Measurements from ENCODE around the gene SPDYE6.
"Not testable (repeated sequence)": the region's sequence is repeated elsewhere in the genome, so short reads cannot be mapped to it uniquely, and the experiment has no call there.

SPDYE6 gene

GRCh38 chr7:102387064-102387463 is 30.8 kb upstream of the SPDYE6 start:
- no peaks in the 10 kb centered on the region for H3K9me3 Mint-ChIP-seq
- no peak overlapping the region for H3K4me3 Mint-ChIP-seq
- peaks cover 4% of the 10 kb centered on the region for H3K4me1 Mint-ChIP-seq
- no peaks in the 10 kb centered on the region for H3K27me3 Mint-ChIP-seq
- DNase-seq (ENCODE audit: low spot score in 2 of 2): no peak
- peaks cover 8% of the 10 kb centered on the region for H3K36me3 Mint-ChIP-seq
- ATAC-seq (ENCODE audit: low read depth): no peak
- H3K27ac Mint-ChIP-seq: no peak overlapping the region

GRCh38 chr7:102381696-102382425 is 25.6 kb upstream of the SPDYE6 start:
- not testable (repeated sequence) for ATAC-seq (ENCODE audit: low read depth); H3K27ac Mint-ChIP-seq

GRCh38 chr7:102380837-102381236 is 24.6 kb upstream of the SPDYE6 start:
- H3K4me1 Mint-ChIP-seq; H3K27ac Mint-ChIP-seq; ATAC-seq (ENCODE audit: low read depth); H3K27me3 Mint-ChIP-seq; DNase-seq (ENCODE audit: low spot score in 2 of 2); H3K4me3 Mint-ChIP-seq; H3K9me3 Mint-ChIP-seq: not testable (repeated sequence)
- H3K36me3 Mint-ChIP-seq: peaks cover 24% of the 10 kb centered on the region

More at GRCh38 chr7:102381696-102382425, 25.6 kb upstream of the SPDYE6 start:
- H3K9me3 Mint-ChIP-seq; H3K4me3 Mint-ChIP-seq; H3K27me3 Mint-ChIP-seq; DNase-seq (ENCODE audit: low spot score in 2 of 2); H3K4me1 Mint-ChIP-seq: not testable (repeated sequence)
- peaks cover 24% of the 10 kb centered on the region for H3K36me3 Mint-ChIP-seq

GRCh38 chr7:102376964-102377466 is 20.8 kb upstream of the SPDYE6 start:
- Mint-ChIP-seq H3K27me3 (no peaks in the 10 kb centered on the region), H3K4me1 (peaks cover 13% of the 10 kb centered on the region), H3K36me3 (peaks cover 25% of the 10 kb centered on the region), H3K27ac (peak overlapping the region; percentile 12), H3K4me3 (no peak overlapping the region), H3K9me3 (no peaks in the 10 kb centered on the region)
- DNase-seq (ENCODE audit: low spot score in 2 of 2) (no peak), ATAC-seq (ENCODE audit: low read depth) (no peak)

- Mint-ChIP-seq H3K4me1 (peaks cover 18% of the 10 kb centered on the region), H3K36me3 (peaks cover 22% of the 10 kb centered on the region)
- DNase-seq (ENCODE audit: low spot score in 2 of 2); H3K9me3 Mint-ChIP-seq; H3K27me3 Mint-ChIP-seq; H3K27ac Mint-ChIP-seq; ATAC-seq (ENCODE audit: low read depth); H3K4me3 Mint-ChIP-seq: not testable (repeated sequence)
Observed at GRCh38 chr7:102372796-102373195, 16.6 kb upstream of the SPDYE6 start.

DNA sequence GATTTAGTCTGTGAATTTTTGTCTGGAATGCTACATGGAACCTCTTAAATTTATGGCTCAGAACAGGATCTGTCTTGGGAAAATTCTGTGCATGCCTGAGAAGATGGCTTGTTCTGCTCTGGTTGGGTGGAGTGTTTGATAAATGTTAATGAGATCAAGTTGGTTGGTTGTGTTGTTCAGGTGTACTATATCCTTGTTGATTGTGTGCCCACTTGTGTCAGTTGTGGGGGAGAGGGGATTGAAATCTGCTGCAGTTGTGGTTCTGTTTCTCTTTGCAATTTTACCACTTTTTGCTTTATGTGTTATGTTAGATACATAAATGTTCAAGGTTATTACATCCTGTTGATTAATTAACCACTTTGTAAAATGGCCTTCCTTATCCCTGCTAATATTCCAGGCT is 13.8 kb upstream of the SPDYE6 start:
- not testable (repeated sequence) for DNase-seq (ENCODE audit: low spot score in 2 of 2); H3K9me3 Mint-ChIP-seq; H3K27me3 Mint-ChIP-seq; H3K27ac Mint-ChIP-seq; H3K4me3 Mint-ChIP-seq; ATAC-seq (ENCODE audit: low read depth)
- Mint-ChIP-seq H3K4me1 (peaks cover 13% of the 10 kb centered on the region), H3K36me3 (peaks cover 16% of the 10 kb centered on the region)

- ATAC-seq (ENCODE audit: low read depth); H3K4me3 Mint-ChIP-seq; H3K27ac Mint-ChIP-seq; H3K27me3 Mint-ChIP-seq; H3K4me1 Mint-ChIP-seq; DNase-seq (ENCODE audit: low spot score in 2 of 2); H3K9me3 Mint-ChIP-seq; H3K36me3 Mint-ChIP-seq: not testable (repeated sequence)
Observed at GRCh38 chr7:102365390-102365789, 9.1 kb upstream of the SPDYE6 start.

DNA sequence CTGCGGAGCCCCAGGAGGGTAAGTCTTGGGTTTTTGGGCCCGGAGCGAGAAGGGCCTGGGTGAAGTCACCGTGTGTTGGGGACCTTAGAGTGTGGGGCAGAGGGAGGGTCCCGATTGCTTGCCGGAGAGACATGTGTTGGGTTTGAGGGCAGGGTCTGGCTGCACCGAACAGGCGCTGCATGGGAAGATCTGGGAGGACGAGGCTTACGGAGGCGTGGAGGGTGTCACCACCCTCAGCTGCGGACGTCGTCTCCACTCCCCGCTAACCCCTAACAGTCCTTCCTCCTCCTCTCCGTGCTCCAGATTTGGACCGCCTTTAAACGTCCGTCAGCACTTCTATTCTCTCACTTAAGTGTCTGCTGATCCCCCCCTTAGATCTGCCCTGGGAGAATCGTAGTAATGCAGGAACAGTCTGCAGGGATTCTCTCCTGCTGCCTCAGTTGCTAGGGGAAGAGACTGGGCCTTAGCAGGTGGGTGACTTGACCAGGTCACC is 8.2 kb upstream of the SPDYE6 start:
- not testable (repeated sequence) for H3K36me3 Mint-ChIP-seq; H3K4me1 Mint-ChIP-seq; H3K9me3 Mint-ChIP-seq; DNase-seq (ENCODE audit: low spot score in 2 of 2); H3K27me3 Mint-ChIP-seq; ATAC-seq (ENCODE audit: low read depth)
- Mint-ChIP-seq H3K4me3 (peak overlapping the region; percentile 91), H3K27ac (peak overlapping the region; percentile 86)

DNA sequence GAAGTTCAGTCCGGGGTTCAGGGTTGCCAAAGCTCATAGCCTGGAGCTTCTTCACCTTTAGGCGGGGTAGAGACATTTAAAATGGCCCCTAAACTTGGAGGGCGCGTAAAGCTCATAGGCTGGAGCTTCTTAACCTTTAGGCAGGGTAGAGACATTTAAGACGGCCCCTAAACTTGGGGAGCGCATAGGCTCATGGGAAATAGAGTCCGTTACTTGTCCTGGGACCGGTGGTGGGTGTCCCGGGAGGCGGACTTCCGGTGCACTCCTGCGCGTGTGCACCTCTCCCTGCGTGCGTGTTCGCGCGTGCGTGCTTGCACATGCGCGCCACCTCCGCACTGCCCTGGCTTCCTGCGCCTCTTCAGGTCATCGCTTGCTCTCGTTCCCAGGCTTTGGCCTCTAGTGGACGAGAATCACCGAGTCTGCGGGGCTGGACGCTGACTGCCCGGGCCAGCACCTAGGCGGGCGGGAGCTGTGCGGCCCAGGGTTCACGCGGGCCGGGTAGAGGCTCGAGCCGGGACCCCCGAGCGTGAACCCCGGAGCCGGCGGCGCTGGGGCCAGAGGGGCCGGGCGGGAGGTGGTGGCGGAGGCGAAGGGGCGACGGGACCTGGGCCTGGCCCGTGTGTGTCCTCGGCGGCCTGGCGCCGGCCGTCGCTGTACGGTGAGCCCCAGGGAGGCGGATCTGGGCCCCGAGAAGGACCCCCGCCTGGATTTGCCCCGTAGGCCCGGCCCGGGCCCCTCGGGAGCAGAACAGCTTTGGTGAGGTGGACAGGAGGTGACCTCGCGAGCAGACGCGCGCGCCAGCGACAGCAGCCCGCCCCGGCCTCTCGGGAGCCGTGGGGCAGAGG is 7.5 kb upstream of the SPDYE6 start:
- H3K9me3 Mint-ChIP-seq, H3K4me1 Mint-ChIP-seq, H3K27me3 Mint-ChIP-seq, H3K36me3 Mint-ChIP-seq: not testable (repeated sequence)
- DNase-seq (ENCODE audit: low spot score in 2 of 2) (peak; percentile 73 to 87), ATAC-seq (ENCODE audit: low read depth) (peak; percentile 97)
- Mint-ChIP-seq H3K27ac (peak overlapping the region; percentile 86), H3K4me3 (peak overlapping the region; percentile 91)

GRCh38 chr7:102346983-102347382 is 9.3 kb downstream of the SPDYE6 start:
- not testable (repeated sequence) for H3K36me3 Mint-ChIP-seq; H3K4me1 Mint-ChIP-seq; ATAC-seq (ENCODE audit: low read depth); H3K4me3 Mint-ChIP-seq; H3K27ac Mint-ChIP-seq; DNase-seq (ENCODE audit: low spot score in 2 of 2); H3K9me3 Mint-ChIP-seq; H3K27me3 Mint-ChIP-seq

DNA sequence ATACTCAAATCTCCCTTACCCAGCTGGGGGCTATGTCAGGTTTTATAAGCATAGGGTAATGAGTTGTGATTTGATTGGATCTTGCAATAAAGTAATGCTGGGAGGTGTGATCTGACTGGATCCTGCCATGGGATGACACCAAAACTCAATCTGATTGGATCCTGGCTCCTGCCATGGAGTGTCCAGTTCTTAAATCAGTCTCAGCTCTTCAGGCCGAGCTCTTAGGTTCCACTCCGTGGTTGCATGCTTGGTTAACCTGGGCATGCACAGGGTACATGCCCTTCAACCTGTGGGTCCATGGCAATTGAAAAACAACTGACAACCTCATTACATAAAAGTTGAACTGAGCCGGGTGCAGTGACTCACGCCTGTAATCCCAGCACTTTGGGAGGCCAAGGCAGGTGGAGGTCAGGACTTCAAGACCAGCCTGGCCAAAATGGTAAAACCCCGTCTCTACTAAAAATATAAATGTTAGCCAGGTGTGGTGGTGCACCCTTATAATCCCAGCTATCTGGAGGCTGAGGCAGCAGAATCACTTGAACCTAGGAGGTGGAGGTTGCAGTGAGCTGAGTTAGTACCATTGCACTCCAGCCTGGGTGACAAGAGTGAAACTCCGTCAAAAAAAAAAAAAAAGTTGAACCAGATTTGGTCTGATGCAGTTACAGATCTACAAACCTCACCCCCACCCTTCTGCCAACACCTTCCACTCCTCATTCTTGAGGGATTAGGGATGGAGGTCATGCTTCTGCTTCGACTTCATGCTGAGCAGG is 15.5 kb downstream of the SPDYE6 start:
- not testable (repeated sequence) for ATAC-seq (ENCODE audit: low read depth); DNase-seq (ENCODE audit: low spot score in 2 of 2); H3K27ac Mint-ChIP-seq; H3K36me3 Mint-ChIP-seq; H3K4me3 Mint-ChIP-seq; H3K27me3 Mint-ChIP-seq; H3K4me1 Mint-ChIP-seq; H3K9me3 Mint-ChIP-seq

- not testable (repeated sequence) for H3K27ac Mint-ChIP-seq; H3K4me1 Mint-ChIP-seq; H3K27me3 Mint-ChIP-seq; H3K36me3 Mint-ChIP-seq; H3K9me3 Mint-ChIP-seq; ATAC-seq (ENCODE audit: low read depth); DNase-seq (ENCODE audit: low spot score in 2 of 2)
- peak overlapping the region; percentile 32 for H3K4me3 Mint-ChIP-seq
Observed at GRCh38 chr7:102337420-102337819, 18.8 kb downstream of the SPDYE6 start.

- ATAC-seq (ENCODE audit: low read depth): peak; percentile 29
- not testable (repeated sequence) for H3K36me3 Mint-ChIP-seq; H3K27me3 Mint-ChIP-seq; H3K27ac Mint-ChIP-seq; DNase-seq (ENCODE audit: low spot score in 2 of 2); H3K4me1 Mint-ChIP-seq; H3K4me3 Mint-ChIP-seq; H3K9me3 Mint-ChIP-seq
Observed at GRCh38 chr7:102337002-102337401, 19.2 kb downstream of the SPDYE6 start.

DNA sequence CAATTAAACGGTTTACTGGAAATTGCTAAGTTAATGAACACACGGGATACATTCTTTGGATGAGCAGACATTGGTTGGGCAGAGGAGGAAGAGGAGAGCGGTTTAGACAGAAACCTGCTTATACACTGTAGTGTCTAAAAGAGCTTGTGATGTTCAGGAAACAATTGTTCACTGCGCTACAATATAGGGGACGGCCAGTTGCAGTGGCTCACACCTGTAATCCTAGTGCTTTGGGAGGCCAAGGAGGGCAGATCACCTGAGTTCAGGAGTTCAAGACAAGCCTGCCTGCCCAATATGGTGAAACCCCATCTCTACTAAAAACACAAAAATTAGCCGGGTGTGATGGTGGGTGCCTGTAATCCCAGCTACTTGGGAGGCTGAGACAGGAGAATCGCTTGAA is 20.7 kb downstream of the SPDYE6 start:
- not testable (repeated sequence) for DNase-seq (ENCODE audit: low spot score in 2 of 2); ATAC-seq (ENCODE audit: low read depth); H3K27ac Mint-ChIP-seq; H3K27me3 Mint-ChIP-seq; H3K4me3 Mint-ChIP-seq; H3K9me3 Mint-ChIP-seq; H3K4me1 Mint-ChIP-seq; H3K36me3 Mint-ChIP-seq
